CD4-positive, alpha-beta T cell treated with Interleukin-21 for 1 hour (primary cell): ENCODE results near the gene SF3B1.
"Not testable (repeated sequence)": the region's sequence is repeated elsewhere in the genome, so short reads cannot be mapped to it uniquely, and the experiment has no call there.

Experiments used
- DNase-seq: peaks from one replicate; pipeline ENCODE4 v3.0.0-alpha.2; 2020

The SF3B1 gene

GRCh38 chr2:197379308-197379917, 55.4 kb downstream of the SF3B1 start:
- DNase-seq: not testable (repeated sequence)

- DNase-seq: peak; percentile 72
Measured at GRCh38 chr2:197378494-197379307, 56.1 kb downstream of the SF3B1 start.

GRCh38 chr2:197378086-197378485, 56.7 kb downstream of the SF3B1 start:
- DNase-seq: no peak

- DNase-seq: no peak
Measured at GRCh38 chr2:197377670-197378069, 57.2 kb downstream of the SF3B1 start.

- no peak for DNase-seq
Measured at GRCh38 chr2:197372592-197372991, 62.2 kb downstream of the SF3B1 start.

GRCh38 chr2:197370664-197371063, 64.2 kb downstream of the SF3B1 start:
- not testable (repeated sequence) for DNase-seq

- no peak for DNase-seq
Measured at GRCh38 chr2:197369933-197370320, 64.9 kb downstream of the SF3B1 start.

- DNase-seq: no peak
Measured at GRCh38 chr2:197369228-197369932, 65.4 kb downstream of the SF3B1 start.

- no peak for DNase-seq
Measured at GRCh38 chr2:197368412-197368811, 66.4 kb downstream of the SF3B1 start.

- DNase-seq: no peak
Measured at GRCh38 chr2:197363998-197364397, 70.8 kb downstream of the SF3B1 start.

- DNase-seq: no peak
Measured at GRCh38 chr2:197360744-197361156, 74.1 kb downstream of the SF3B1 start.

GRCh38 chr2:197359859-197360258, 75.0 kb downstream of the SF3B1 start:
- no peak for DNase-seq

- DNase-seq: no peak
Measured at GRCh38 chr2:197358931-197359330, 75.9 kb downstream of the SF3B1 start.

GRCh38 chr2:197357986-197358385, 76.8 kb downstream of the SF3B1 start:
- no peak for DNase-seq

GRCh38 chr2:197356136-197356535, 78.7 kb downstream of the SF3B1 start:
- peak; percentile 19 for DNase-seq

- DNase-seq: no peak
Measured at GRCh38 chr2:197354169-197354558, 80.7 kb downstream of the SF3B1 start.

- no peak for DNase-seq
Measured at GRCh38 chr2:197353393-197354168, 81.2 kb downstream of the SF3B1 start.

GRCh38 chr2:197349699-197350098, 85.1 kb downstream of the SF3B1 start:
- DNase-seq: no peak

GRCh38 chr2:197348721-197349360, 86.0 kb downstream of the SF3B1 start:
- DNase-seq: no peak

- DNase-seq: no peak
Measured at GRCh38 chr2:197345846-197346370, 88.9 kb downstream of the SF3B1 start.

GRCh38 chr2:197343968-197344367, 90.9 kb downstream of the SF3B1 start:
- not testable (repeated sequence) for DNase-seq

GRCh38 chr2:197340591-197340990, 94.2 kb downstream of the SF3B1 start:
- DNase-seq: no peak
